DND-41 (cell line): ENCODE data around the gene SEM1.

Source experiments
- CTCF ChIP-seq: IDR thresholded peaks from 2 replicates; pipeline ENCODE4 v1.5.1; 2012; ENCODE audit warnings: borderline replicate concordance, low read length, moderate library complexity, mild to moderate bottlenecking; ENCODE audit not compliant: poor library complexity, severe bottlenecking; ENCODE audit errors: extremely low read depth
- EZH2 ChIP-seq: IDR thresholded peaks from 3 replicates; pipeline ENCODE4 v1.6.1; 2012; ENCODE audit warnings: borderline replicate concordance, low read depth, mild to moderate bottlenecking, moderate library complexity, low read length, inconsistent platforms; ENCODE audit not compliant: severe bottlenecking

GRCh38 chr7:96740130-96740529 lies 30.5 kb upstream of the SEM1 start:
- TF ChIP-seq CTCF (no peak), EZH2 (no peak)
